Suprapubic skin (tissue), 4 donors: ENCODE data around the gene C2orf42. TPM values are rescaled to one million over a fixed set of nuclear protein-coding genes. Genes with fewer than 3 reads are reported as not detected.

Source experiments
- DNase-seq, 2 donors: peaks; one replicate each; pipeline ENCODE4 v3.0.0-alpha.2; 2019; ENCODE audit warnings: low spot score in 2 of 2
- H3K27ac ChIP-seq: fragments of 200-600 bp; sonication (generic); one replicate; pipeline ENCODE4 v1.5.1; 2019
- H3K27me3 ChIP-seq: fragments of 200-600 bp; sonication (generic); one replicate; pipeline ENCODE4 v1.5.1; 2019
- H3K36me3 ChIP-seq: fragments of 200-600 bp; sonication (generic); one replicate; pipeline ENCODE4 v1.5.1; 2019
- H3K4me1 ChIP-seq: fragments of 200-600 bp; sonication (generic); one replicate; pipeline ENCODE4 v1.5.1; 2019
- H3K4me3 ChIP-seq: fragments of 200-600 bp; sonication (generic); one replicate; pipeline ENCODE4 v1.5.1; 2019; ENCODE audit warnings: mild to moderate bottlenecking
- H3K9me3 ChIP-seq: fragments of 200-600 bp; sonication (generic); one replicate; pipeline ENCODE4 v1.5.1; 2019
- EP300 ChIP-seq: sonication (generic); formaldehyde crosslinking; IDR thresholded peaks from one replicate; pipeline ENCODE4 v1.6.1; 2017; ENCODE audit warnings: antibody characterized with exemption
- POLR2A ChIP-seq, 2 donors: fragments of 450-650 bp; IDR thresholded peaks; one replicate each; pipeline ENCODE4 v1.6.1; 2017; ENCODE audit warnings: antibody characterized with exemption in 2 of 2, mild to moderate bottlenecking in 2 of 2, moderate library complexity in 2 of 2
- POLR2AphosphoS5 ChIP-seq, 3 donors: sonication (generic); formaldehyde crosslinking; IDR thresholded peaks; one replicate each; pipeline ENCODE4 v1.6.1; 2017; ENCODE audit warnings: antibody characterized with exemption in 3 of 3
- WGBS: methylation state at CpG from one replicate; pipeline ENCODE4 v1.1.5; 2018; 5-methylcytosine and 5-hydroxymethylcytosine counted together
- total RNA-seq, 4 donors: library from RNA; depleted of rRNA; stranded (reverse); fragments of >200 nt; gene quantifications; one replicate each; pipeline ENCODE4 v1.1.0, GENCODE V29; 2016
- TF ChIP-seq, protein P1 (sequence below), 2 donors: fragments of 200-600 bp in 1 of 2; fragments of 450-650 bp in 1 of 2; sonication (generic) in 1 of 2; IDR thresholded peaks; one replicate each; pipeline ENCODE4 v1.5.1; 2016 to 2019; ENCODE audit warnings: antibody characterized with exemption in 2 of 2, mild to moderate bottlenecking in 1 of 2, moderate library complexity in 1 of 2

The C2orf42 gene
- total RNA-seq, 4 donors from 2014 or later = 12.4 to 21.6 (median 15.3) TPM

DNA sequence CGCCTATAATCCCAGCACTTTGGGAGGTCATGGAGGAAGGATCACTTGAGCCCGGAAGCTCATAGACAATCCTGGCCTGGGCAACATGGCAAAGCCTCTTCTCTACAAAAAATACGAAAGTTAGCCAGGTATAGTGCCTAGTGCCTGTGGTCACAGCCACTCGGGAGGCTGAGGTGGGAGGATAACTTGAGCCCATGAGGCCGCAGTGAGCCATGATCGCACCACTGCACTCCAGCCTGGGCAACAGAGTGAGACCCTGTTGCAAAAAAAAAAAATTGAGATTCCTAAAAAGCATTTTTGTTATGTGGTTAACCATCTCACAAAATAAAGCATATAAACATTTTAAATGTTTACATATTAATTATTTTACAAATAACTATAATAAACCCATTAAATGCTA, 89.6 kb downstream of the C2orf42 start:
- H3K4me1 ChIP-seq = peaks cover 17% of the 10 kb centered on the region
- no peak overlapping the region for H3K4me3 ChIP-seq
- no peaks in the 10 kb centered on the region for H3K9me3 ChIP-seq
- TF ChIP-seq EP300 (no peak), POLR2AphosphoS5 (IDR thresholded peaks at IDR 0.05) (no peak), POLR2A (IDR thresholded peaks at IDR 0.05) (no peak)
- TF ChIP-seq, protein P1, sequence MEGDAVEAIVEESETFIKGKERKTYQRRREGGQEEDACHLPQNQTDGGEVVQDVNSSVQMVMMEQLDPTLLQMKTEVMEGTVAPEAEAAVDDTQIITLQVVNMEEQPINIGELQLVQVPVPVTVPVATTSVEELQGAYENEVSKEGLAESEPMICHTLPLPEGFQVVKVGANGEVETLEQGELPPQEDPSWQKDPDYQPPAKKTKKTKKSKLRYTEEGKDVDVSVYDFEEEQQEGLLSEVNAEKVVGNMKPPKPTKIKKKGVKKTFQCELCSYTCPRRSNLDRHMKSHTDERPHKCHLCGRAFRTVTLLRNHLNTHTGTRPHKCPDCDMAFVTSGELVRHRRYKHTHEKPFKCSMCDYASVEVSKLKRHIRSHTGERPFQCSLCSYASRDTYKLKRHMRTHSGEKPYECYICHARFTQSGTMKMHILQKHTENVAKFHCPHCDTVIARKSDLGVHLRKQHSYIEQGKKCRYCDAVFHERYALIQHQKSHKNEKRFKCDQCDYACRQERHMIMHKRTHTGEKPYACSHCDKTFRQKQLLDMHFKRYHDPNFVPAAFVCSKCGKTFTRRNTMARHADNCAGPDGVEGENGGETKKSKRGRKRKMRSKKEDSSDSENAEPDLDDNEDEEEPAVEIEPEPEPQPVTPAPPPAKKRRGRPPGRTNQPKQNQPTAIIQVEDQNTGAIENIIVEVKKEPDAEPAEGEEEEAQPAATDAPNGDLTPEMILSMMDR (IDR thresholded peaks at IDR 0.05) = no peak
- no peaks in the 10 kb centered on the region for H3K27me3 ChIP-seq
- no peak overlapping the region for H3K27ac ChIP-seq
- no peaks in the 10 kb centered on the region for H3K36me3 ChIP-seq
- WGBS = 97% methylated on average over 6 of the region's 6 CpGs
- no peak for DNase-seq

Other genes with a start within 250 kb of the C2orf42 start
- gene ASPRV1, start 229.4 kb downstream of the C2orf42 start, total RNA-seq = 100 to 1,000 TPM in 3 of 4 donors, 10 to 100 TPM in 1; 45.3 to 805 (median 558) TPM
- 100 to 1,000 TPM; 189 to 236 (median 222) TPM for gene PCBP1, start 103.5 kb downstream of the C2orf42 start, total RNA-seq
- gene TIA1, start 57.6 kb upstream of the C2orf42 start, total RNA-seq = 100 to 1,000 TPM in 1 of 4 donors, 10 to 100 TPM in 3; 31.2 to 115 (median 58.0) TPM
- gene PCYOX1, start 67.1 kb upstream of the C2orf42 start, total RNA-seq = 10 to 100 TPM; 34.4 to 57.2 (median 48.1) TPM
- gene SNRPG, start 102.7 kb upstream of the C2orf42 start, total RNA-seq = 10 to 100 TPM; 47.3 to 63.1 (median 55.7) TPM
- 10 to 100 TPM; 20.8 to 30.9 (median 26.4) TPM for gene FAM136A, start 111.0 kb upstream of the C2orf42 start, total RNA-seq